HG03565 (cell line): ENCODE results near the gene SMOC1.

Experiments used
- ATAC-seq: cut with Tn5 transposase; IDR thresholded peaks from one replicate; pipeline ENCODE4 v1.9.1; 2021; ENCODE audit warnings: mild to moderate bottlenecking, moderate library complexity; ENCODE audit not compliant: unreplicated experiment

The SMOC1 gene

GRCh38 chr14:70077005-70077404, 197.8 kb downstream of the SMOC1 start:
- ATAC-seq, result no peak

- no peak for ATAC-seq
Measured at GRCh38 chr14:70077720-70078119, 198.5 kb downstream of the SMOC1 start.

- no peak for ATAC-seq
Measured at GRCh38 chr14:70078329-70078728, 199.1 kb downstream of the SMOC1 start.

GRCh38 chr14:70080076-70080475, 200.9 kb downstream of the SMOC1 start:
- ATAC-seq, result no peak
